HG03354 (cell line): ENCODE measurements around the gene USB1.

Source experiments
- ATAC-seq: cut with Tn5 transposase; IDR thresholded peaks from one replicate; pipeline ENCODE4 v1.9.1; 2021; ENCODE audit warnings: mild to moderate bottlenecking; ENCODE audit not compliant: unreplicated experiment, poor library complexity, severe bottlenecking

The USB1 gene

GRCh38 chr16:58000706-58001676 is at the start of gene USB1:
Gene USB1 (plus strand): TSS chr16:58001407. CDS start chr16:58001484, 77 bp downstream.
- ATAC-seq: peak; percentile 80

GRCh38 chr16:57952909-57953308 is 48.3 kb upstream of the USB1 start:
- no peak for ATAC-seq

DNA sequence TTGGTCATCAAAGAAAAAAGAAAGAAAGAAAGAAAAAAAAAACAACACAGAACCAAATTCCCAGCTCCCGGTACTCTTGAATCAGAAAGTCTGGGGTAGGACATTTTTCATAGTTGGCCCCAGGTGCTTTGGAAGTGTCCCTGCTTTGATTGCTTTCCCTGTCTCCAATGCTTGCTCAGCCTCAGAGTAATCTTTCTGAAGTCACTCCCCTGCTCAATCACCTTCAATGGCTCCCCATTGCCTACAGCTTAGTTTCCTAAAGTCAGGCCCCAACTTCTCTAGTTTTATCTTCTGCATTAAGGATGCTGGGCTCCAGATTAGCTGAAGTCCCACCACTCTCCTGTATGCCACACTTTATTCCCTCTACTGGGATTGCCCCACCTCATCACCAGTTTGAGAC is 47.4 kb upstream of the USB1 start:
- ATAC-seq: no peak

DNA sequence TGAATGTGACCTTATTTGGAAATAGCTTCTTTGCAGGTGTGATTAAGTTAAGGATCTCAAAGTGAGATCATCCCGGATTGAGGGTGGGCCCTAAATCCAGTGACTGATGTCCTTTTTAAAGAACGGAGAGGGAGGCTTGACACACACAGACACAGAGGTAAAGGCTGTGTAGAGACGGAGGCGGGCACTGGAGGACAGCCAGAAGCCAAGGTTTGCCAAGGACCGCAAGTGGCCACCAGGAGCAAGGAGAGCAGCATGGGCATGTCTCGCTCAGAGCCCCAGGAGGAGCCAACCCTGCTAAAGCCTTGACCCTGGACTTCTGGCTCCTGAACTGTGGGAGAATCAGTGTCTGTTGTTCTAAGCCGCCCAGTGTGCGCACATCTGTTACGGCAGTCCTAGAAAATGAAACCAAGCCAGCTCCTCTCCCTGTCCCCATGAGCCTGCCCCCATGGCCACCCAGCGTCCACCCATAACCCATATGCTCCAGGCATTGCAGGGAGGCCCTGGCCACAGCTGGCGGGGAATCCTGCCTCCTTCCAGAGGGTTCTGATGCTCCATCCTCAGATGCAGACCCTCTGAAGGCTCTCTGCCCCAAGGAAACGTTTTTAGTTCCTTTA is 45.5 kb upstream of the USB1 start:
- no peak for ATAC-seq

GRCh38 chr16:57956270-57956808 is 44.9 kb upstream of the USB1 start:
- ATAC-seq: no peak

DNA sequence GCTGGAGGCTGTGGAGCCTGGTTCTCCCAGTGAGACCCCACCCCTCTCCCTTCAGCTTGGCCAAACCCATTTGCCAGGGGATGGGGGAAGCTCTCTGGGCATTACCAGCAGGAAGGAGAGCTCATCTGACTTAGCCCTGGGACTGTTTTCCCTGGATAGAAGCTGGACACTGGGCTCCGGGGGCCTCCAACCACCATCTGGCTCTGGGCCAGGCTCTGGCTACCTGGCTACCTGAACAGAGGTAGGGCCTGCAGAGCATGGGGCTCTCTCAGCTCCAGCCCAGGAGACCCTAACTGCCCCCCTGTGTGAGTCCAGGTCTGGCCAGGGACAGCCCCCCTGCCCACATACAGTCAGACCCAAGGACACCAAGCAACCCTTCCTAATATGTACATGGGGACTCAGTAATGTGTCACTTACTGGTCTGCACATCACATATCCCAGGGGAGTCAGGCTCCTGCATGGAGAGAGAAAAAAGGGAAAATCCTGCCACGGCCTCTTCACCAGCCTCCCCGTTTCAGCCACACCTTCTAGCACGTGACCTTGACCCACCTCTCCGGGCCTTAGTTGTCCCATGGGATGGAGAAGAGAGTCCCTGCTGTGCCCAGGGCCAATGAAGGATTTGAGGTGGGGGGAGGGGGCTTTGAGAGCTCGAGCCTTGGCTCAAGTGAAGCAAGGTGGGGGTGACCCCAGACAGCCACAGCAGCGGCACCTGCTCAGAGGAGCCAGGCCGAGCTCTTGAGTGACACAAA is 44.1 kb upstream of the USB1 start:
- no peak for ATAC-seq

GRCh38 chr16:57957673-57958392 is 43.4 kb upstream of the USB1 start:
- ATAC-seq: no peak

DNA sequence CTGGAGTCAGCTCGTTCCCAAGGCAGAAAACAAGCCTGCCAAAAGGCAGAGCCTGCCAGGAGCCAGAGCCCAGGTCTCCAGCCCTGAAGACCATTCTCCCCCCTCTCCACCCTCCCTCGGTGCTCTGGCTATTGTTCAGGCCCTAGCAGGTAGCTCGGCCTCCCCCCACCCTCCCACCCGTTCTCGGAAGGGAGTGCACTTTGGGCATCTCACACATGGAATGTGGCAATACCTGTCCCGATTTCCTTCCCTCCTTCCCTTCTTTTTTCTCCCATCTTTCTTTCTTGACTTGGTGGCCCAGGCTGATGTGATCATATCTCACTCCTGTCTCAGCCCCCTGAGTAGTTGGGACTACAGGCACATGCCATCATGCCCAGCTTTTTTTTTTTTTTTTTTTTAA is 42.7 kb upstream of the USB1 start:
- ATAC-seq: no peak

GRCh38 chr16:57959121-57959520 is 42.1 kb upstream of the USB1 start:
- no peak for ATAC-seq

- no peak for ATAC-seq
These were observed 41.4 kb upstream of the USB1 start for GRCh38 chr16:57959804-57960203.

DNA sequence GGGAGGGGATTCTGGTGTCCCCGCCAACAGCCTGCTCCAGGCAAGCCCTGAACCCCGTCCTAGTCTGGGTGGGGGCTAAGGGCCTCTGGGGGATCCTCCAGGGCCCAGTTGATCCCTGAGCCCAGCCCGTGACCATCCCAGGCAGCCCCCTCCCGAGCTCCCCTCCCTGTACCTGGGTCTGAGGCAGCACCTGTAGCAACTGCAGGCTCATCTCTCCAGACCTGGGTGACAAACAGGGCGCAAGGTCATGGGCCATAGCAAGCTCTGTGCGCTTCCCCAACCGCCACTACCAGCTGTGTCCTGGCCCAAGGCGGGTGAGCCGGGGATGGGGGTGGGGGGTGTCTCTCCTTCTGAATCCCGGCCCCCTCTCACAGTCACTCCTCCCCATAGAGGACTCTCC is 40.9 kb upstream of the USB1 start:
- no peak for ATAC-seq

GRCh38 chr16:57960826-57961472 is 40.3 kb upstream of the USB1 start:
- ATAC-seq: no peak

GRCh38 chr16:57961538-57961937 is 39.7 kb upstream of the USB1 start:
- ATAC-seq: no peak

DNA sequence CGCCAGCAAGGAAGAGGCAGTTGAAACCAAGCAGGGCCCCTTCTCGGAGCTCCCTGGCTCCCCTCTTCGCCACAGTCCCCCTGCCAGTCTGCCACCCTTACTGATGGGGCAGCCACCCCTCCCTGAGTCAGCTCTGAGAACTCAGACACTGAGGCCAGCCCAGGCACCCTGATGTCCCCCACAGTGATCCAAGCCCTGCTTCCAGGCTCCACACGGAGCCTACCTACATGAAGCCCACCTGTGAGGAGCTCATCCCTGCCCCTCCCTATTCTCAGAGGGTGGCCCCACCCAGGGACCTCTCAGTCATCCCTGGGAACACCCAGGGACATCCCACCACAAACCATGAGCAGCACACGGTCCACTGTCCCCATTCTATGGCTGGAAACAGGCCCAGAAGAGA is 39.2 kb upstream of the USB1 start:
- ATAC-seq: no peak

DNA sequence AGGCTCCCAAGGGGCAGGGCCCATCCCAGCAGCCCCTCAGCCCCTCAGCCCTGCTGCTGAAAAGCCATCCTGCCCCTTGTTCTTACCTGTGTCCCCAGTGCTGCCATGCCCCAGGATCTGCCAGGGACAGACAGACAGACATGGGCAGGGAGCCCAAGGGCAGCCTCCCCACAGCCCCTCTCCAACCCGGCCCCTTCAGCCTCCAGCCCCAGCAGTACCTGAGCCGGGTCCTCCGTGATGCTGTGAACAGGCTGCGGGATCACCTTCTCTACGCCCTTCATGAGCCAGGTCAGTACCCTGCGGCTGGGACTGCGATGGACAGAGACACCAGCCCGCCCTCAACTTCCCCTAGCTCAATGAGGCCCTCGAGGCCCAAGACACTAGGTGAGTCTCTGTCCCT is 38.5 kb upstream of the USB1 start:
- ATAC-seq: no peak

DNA sequence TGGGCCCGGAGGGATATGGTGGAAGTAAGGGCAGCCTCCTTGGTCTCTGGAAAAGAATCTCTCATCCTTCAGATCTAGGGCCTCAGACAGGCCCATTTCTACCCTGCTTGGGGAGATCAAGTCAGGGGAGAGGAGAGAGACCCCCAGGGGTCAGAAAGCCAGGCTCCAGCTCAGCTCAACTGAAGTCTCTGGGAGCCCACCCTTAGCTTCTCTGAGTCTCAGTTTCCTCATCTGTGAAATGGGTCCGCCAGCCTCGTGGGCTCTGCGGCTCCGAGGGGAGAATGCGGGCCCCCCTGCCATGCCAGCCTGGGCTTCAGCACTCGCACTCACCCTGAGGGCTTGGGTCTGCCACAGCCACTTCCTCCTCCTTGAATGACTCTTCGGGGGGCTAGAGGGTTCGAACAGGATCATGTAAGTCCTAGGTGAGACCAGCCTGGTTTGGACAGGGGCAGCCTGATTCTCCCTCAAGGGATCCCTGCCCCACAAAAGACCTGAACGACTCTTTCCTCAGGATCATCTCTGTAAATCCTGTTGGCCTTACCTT is 37.0 kb upstream of the USB1 start:
- no peak for ATAC-seq

DNA sequence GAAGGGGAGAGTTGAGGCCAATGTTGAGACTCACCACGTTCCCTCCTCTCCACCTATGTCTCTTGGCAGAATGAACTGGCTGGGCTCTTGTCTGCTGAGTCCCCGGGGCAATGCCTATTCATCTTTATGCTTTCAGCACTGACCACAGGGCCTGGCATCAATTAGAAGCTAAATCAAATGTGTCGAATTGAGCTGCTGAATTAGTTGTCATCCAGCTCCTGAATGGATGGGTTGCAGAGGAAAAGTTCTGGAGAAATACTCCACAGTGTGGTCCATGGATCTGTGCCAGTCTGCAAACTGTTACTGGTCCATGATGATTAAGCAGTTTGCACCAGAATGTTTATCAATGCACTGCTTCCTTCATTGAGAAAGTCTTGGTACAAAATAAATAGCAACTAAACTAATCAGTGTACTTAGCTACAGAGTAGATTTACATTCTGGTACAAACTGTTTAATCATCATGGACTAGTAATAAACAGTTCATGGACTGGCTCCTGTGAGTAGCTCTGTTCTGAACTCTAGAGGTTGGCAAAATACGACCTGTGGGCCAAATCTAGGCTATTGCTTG is 34.9 kb upstream of the USB1 start:
- no peak for ATAC-seq

DNA sequence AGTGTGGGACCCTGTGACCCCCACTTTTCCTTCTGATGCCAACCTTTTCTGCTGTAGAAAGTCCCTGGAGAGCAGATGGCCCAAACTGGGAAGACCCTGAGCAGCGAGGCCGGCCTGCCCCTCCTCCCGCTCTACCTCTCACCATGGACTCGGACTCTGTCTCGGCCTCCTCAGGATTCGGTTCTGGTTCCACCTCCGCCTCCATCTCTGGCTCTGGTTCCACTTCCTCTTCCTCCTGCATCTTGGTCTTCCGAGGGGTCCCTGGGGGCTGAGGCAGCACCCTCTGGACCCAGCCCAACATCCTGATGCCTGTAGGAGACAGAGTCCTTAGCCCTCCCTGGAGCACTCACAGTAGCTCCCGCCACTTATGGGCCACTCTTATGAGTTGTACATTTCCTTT is 34.2 kb upstream of the USB1 start:
- no peak for ATAC-seq

DNA sequence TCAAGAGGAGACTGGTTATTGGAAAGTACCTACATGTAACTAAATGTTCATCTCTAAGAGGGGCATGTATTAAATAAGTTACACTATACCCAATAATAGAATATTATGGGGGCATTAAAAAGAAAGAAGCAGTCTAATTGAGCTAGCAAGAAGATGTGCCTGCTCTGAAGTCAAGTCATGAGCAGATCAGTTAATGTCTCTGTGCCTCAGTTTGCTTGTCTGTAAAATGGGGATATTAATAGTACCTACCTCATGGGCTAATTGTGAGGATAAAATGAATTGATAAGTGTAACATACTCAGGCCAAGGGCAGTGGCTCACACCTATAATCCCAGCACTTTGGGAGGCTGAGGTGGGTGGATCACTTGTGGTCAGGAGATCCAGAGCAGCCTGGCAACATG is 33.3 kb upstream of the USB1 start:
- ATAC-seq: no peak
